HG02840 (cell line): Measurements from ENCODE around the gene FLNC.

Experiments
- ATAC-seq: cut with Tn5 transposase; IDR thresholded peaks from one replicate; pipeline ENCODE4 v1.9.1; 2021; ENCODE audit warnings: mild to moderate bottlenecking, moderate library complexity, moderate number of reproducible peaks; ENCODE audit not compliant: unreplicated experiment, low FRiP score

Gene FLNC

GRCh38 chr7:128875523-128875948 lies 45.3 kb downstream of the FLNC start:
- no peak for ATAC-seq

- ATAC-seq, result no peak
Measured at GRCh38 chr7:128876127-128876526, 45.9 kb downstream of the FLNC start.

- ATAC-seq, result no peak
Measured at GRCh38 chr7:128876586-128876977, 46.4 kb downstream of the FLNC start.

- ATAC-seq, result no peak
Measured at GRCh38 chr7:128876978-128877755, 47.0 kb downstream of the FLNC start.

GRCh38 chr7:128877756-128878120 lies 47.5 kb downstream of the FLNC start:
- no peak for ATAC-seq

- ATAC-seq, result no peak
Measured at GRCh38 chr7:128878226-128879105, 48.3 kb downstream of the FLNC start.

- ATAC-seq, result no peak
Measured at GRCh38 chr7:128879461-128879938, 49.3 kb downstream of the FLNC start.

- no peak for ATAC-seq
Measured at GRCh38 chr7:128879939-128880746, 49.9 kb downstream of the FLNC start.

- ATAC-seq, result no peak
Measured at GRCh38 chr7:128880791-128881457, 50.7 kb downstream of the FLNC start.

- no peak for ATAC-seq
Measured at GRCh38 chr7:128881458-128882125, 51.4 kb downstream of the FLNC start.

- no peak for ATAC-seq
Measured at GRCh38 chr7:128882134-128882533, 51.9 kb downstream of the FLNC start.

- no peak for ATAC-seq
Measured at GRCh38 chr7:128883622-128884448, 53.6 kb downstream of the FLNC start.

GRCh38 chr7:128884561-128885369 lies 54.6 kb downstream of the FLNC start:
- ATAC-seq, result no peak

GRCh38 chr7:128885370-128886187 lies 55.4 kb downstream of the FLNC start:
- ATAC-seq, result no peak

- no peak for ATAC-seq
Measured at GRCh38 chr7:128886391-128887168, 56.4 kb downstream of the FLNC start.
